A673 (cell line): ENCODE measurements around the gene TUBA3C.

ENCODE experiments used
- CTCF ChIP-seq: fragments of 300-800, 200-600 bp; sonication (generic); conservative IDR thresholded peaks from 2 replicates; pipeline ENCODE4 v1.5.1; 2017; ENCODE audit warnings: low read depth, mild to moderate bottlenecking, antibody characterized with exemption, low read length, moderate library complexity, mixed read lengths
- EZH2 ChIP-seq: fragments of 200-600 bp; sonication (generic); IDR thresholded peaks from 2 replicates; pipeline ENCODE4 v1.6.1; 2017; ENCODE audit warnings: borderline replicate concordance, low read depth, mild to moderate bottlenecking, mixed read lengths, antibody characterized with exemption, low read length; ENCODE audit not compliant: poor library complexity, severe bottlenecking

GRCh38 chr13:19185086-19185864, 3.7 kb upstream of the TUBA3C start:
- TF ChIP-seq CTCF (no peak), EZH2 (no peak)
